ENCODE measurements around the gene SORCS3.

- TF ChIP-seq CTCF (IDR thresholded peaks at IDR 0.05) = no peak
- TF ChIP-seq EZH2 (IDR thresholded peaks at IDR 0.05) = no peak
- no peak for TF ChIP-seq EZH2phosphoT487 (IDR thresholded peaks at IDR 0.05)
These were observed 178.6 kb downstream of the SORCS3 start for GRCh38 chr10:104819731-104820130.

Measured in neural progenitor cell (in vitro differentiated cells).